ENCODE data around the gene CLDN19.

DNA sequence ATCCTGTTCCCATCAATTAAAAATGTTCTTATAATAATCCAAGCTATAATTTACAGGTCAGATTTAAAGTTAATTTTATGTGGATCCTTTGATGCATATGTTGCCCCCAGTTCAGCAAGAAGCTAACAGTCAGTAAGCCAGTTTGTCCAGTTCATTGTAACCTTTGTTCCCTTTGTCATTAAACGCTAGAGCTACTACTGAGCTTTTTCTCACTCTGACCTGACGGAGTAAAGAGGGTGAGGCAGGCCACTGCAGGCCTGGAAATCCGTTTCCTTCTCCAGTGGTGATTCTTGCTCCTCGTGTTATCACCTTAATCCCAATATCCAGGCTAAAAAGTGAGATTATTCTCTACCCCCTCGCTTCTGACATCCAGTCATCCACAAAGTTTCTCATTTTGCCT, 47.6 kb downstream of the CLDN19 start:
- no peak for TF ChIP-seq SRF (IDR thresholded peaks at IDR 0.05; ENCODE audit: low read depth)
- TF ChIP-seq CTCF (IDR thresholded peaks at IDR 0.05 in 2 of 3, conservative IDR thresholded peaks at IDR 0.05 in 1 of 3; ENCODE audit: borderline replicate concordance in 1 of 3, insufficient read depth in 1 of 3, low read depth in 2 of 3, low read length in 2 of 3), result no peak
- no peak for TF ChIP-seq EZH2 (IDR thresholded peaks at IDR 0.05)
- TF ChIP-seq POLR2AphosphoS5 (IDR thresholded peaks at IDR 0.05; ENCODE audit: low read depth, low read length), result no peak
